GM19043 (cell line): ENCODE measurements around the gene TEP1.
"Not testable (repeated sequence)": the region's sequence is repeated elsewhere in the genome, so short reads cannot be mapped to it uniquely, and the experiment has no call there.

Experiments
- ATAC-seq: cut with Tn5 transposase; IDR thresholded peaks from one replicate; pipeline ENCODE4 v1.9.1; 2021; ENCODE audit warnings: low read depth; ENCODE audit not compliant: unreplicated experiment

TEP1 gene

GRCh38 chr14:20345366-20345765 lies 67.9 kb downstream of the TEP1 start:
- no peak for ATAC-seq

DNA sequence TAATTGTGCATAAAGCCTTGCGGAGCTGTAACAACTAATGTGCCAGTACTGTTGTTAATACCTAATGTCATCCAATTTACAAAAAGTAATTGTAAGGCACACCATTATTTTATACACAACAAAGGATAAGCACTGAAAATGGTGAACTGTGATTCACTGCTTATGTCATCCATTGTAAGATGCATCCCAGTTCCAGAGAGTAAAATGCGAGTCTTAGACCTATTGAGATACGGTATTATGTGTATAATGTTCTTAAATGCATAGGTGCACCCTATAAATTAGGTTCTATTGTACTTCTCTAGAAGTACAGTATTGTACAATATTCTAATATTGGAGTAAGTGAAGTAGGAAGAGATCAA lies 69.5 kb downstream of the TEP1 start:
- no peak for ATAC-seq

GRCh38 chr14:20343092-20343861 lies 70.0 kb downstream of the TEP1 start, which contains the start of gene PARP2:
TSS of gene PARP2 (plus strand) at chr14:20343635. CDS start at chr14:20343642, 7 bp downstream.
- ATAC-seq: peak; percentile 90

DNA sequence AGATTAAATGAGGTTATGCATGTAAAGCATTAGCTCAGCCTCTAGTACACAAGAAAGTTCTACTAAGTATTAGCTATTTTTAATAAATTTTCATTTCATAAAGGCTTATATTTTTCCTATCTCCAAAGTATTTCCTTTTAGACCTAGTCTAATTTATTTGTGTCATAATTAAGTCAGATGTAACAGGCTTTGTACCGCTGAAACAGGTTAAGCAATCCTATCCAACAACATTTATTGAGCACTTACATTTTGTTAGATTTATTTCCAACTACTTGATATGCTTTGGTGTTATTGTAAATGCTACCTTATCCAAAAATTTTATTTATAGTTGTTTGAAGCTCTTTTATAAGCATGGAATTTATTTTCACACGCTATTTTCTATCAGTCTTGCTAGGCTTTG lies 71.7 kb downstream of the TEP1 start:
- no peak for ATAC-seq

DNA sequence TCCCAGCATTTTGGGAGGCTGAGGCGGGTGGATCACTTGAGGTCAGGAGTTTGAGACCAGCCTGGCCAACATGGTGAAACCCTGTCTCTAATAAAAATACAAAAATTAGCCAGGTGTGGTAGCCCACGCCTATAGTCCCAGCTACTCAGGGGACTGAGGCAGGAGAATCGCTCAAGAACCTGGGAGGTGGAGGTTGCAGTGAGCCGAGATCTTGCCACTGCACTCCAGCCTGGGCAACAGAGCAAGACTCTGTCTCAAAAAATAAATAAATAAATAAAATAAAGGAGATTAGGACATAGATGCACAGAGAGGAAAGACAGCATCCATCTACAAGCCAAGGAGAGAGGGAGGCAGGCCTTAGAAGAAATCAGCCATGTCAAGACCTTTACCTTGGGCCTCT lies 72.3 kb downstream of the TEP1 start:
- ATAC-seq: not testable (repeated sequence)

DNA sequence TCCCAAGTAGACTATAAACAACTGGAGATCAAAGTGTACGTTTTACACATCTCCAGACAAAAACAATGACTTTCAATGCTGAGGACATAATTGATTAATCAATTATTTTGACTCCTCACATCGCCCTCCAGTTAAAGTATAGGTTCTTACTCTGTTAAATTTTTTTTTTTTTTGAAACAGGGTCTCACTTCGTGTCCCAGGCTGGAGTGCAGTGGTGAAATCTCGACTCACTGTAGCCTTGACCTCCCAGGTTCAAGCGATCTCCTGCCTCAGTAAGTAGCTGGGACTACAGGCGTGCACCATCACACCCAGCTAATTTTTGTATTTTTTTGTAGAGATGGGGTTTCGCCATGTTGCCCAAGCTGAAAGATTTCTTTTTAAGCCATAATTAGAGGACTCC lies 79.3 kb downstream of the TEP1 start:
- ATAC-seq: no peak

GRCh38 chr14:20333494-20333841 lies 79.8 kb downstream of the TEP1 start:
- ATAC-seq: no peak

DNA sequence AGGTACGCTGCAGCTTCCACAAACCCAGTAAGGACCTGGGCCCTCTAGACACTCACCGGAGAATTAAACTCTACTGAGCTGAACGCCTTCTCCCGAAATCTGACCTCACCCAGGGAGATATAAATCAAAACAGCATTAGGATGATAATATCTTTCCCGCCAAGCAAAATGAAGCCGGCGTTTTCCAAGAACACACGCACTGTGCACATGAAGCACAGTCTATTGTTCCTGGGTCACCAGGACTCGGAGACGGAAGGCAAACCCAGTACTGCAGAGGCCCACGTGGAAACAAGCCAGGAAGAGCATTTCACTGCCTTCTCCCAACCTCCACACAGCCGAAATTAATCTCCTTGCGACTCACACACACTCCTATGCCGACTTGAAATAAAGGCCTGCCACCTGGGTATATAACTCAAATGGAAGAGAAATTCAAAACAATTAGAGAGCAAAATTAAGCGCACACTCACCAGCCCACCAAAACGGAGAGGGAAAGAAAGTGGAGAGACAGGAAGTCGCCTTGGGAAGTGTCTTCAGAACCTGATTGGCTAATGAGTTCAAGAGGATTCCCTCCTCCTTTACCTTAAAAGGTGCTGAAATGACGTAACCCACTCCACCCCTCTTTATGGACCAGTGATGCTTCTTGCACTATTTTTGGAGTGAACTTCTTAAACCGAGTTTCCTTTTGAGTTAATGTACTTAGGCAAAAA lies 80.4 kb downstream of the TEP1 start, which contains the start of gene CCNB1IP1:
CCNB1IP1 (minus strand) TSS at position 492 of the 706 bp plus-strand sequence. CDS start 16,756 bp downstream, outside the sequence.
- ATAC-seq: peak; percentile 98

DNA sequence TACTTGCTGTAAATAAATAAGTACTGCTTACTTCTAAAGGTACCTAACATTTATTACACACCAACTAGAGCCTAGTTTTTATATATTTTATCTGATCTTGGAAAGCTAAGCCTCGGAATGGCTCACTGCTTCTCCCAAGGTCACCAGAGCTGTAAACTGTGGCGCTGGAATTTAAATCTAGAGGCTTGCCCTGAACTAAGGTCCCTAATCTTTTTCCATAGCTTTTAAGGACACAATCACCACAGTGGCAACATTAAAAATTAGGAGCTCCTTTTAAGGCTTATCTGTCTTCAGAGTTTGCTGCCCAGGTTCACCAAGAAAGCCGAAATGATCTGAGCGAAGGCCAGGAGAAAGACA lies 80.9 kb downstream of the TEP1 start:
- no peak for ATAC-seq

DNA sequence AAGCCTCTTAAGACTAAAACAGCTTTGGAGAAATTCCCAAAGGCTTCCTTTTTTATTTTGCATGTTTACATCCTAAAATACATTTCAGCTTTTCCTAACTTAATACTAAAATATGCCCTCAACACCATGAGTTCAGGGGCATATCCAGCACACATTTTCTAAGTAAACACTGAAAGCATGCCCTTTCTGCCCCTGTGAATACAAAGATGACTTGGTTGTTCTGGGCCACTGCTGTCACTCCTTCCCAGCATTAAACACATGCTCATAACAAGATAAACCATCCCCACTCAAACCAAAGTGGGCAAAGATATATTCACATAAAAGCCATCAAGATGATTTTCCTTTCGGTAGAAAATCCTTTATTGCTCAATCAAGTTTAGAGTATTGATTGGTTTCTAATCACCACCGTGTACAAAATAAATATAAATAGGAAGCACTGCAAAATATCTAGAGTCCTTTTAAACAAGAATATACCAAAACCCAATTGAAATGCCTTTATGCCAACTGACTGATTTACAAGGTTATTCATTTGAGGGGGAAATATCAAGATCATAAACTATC lies 82.2 kb downstream of the TEP1 start:
- ATAC-seq: no peak

GRCh38 chr14:20329355-20329754 lies 83.9 kb downstream of the TEP1 start:
- ATAC-seq: no peak

GRCh38 chr14:20328705-20329104 lies 84.6 kb downstream of the TEP1 start:
- ATAC-seq: no peak

DNA sequence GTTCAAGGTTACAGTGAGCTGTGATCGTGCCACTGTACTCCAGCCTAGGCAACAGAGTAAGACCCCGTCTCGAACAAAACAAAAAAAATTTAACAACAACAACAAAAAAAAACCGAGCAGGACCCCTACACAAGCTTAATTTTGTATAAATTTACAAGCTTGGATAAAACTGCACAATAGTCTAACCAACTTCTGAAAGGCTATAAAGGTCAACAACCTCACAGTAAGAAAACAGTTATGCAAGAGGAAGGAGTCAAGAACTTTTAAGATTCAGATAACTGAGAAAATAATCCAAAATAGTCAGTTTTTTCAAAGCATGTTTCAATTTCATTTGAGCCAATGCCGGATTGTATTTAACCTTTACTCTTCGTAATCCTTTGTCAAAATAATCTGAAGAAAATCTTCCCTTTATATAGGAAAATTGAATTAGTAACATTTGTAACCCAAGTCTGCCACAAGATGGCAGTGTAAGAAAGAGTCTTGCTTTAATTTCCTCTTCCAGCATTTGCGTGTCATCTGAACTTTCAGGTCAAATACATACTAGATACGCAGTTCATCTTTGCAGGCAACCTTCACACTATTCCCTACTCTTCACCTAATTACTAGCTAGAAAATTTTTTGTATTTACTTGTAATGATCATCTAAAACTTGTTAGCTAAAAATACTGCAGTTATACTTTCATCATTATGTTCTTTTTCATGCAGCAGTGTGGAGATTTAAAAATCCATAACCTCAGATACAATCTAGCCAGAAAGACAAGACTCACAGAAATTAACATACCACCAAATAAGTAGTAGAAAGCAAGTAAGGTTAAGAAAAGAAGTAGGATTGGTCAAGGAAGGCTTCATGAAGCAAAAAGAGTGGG lies 86.1 kb downstream of the TEP1 start:
- ATAC-seq: no peak

GRCh38 chr14:20317720-20318119 lies 95.6 kb downstream of the TEP1 start:
- ATAC-seq: no peak
